ENCODE data around the gene CABCOCO1.

GRCh38 chr10:61669161-61669725 lies 6.5 kb downstream of the CABCOCO1 start:
- TF ChIP-seq NFE2L2 (IDR thresholded peaks at IDR 0.05; ENCODE audit: low read length), result no peak
- TF ChIP-seq, protein P1, sequence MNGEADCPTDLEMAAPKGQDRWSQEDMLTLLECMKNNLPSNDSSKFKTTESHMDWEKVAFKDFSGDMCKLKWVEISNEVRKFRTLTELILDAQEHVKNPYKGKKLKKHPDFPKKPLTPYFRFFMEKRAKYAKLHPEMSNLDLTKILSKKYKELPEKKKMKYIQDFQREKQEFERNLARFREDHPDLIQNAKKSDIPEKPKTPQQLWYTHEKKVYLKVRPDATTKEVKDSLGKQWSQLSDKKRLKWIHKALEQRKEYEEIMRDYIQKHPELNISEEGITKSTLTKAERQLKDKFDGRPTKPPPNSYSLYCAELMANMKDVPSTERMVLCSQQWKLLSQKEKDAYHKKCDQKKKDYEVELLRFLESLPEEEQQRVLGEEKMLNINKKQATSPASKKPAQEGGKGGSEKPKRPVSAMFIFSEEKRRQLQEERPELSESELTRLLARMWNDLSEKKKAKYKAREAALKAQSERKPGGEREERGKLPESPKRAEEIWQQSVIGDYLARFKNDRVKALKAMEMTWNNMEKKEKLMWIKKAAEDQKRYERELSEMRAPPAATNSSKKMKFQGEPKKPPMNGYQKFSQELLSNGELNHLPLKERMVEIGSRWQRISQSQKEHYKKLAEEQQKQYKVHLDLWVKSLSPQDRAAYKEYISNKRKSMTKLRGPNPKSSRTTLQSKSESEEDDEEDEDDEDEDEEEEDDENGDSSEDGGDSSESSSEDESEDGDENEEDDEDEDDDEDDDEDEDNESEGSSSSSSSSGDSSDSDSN (CRISPR knock-in tag; IDR thresholded peaks at IDR 0.05), result no peak
- no peak for TF ChIP-seq ZNF513 (CRISPR knock-in tag; conservative IDR thresholded peaks at IDR 0.05)
- no peak for TF ChIP-seq CTCF (CRISPR knock-in tag; IDR thresholded peaks at IDR 0.05)
- TF ChIP-seq, protein P2, sequence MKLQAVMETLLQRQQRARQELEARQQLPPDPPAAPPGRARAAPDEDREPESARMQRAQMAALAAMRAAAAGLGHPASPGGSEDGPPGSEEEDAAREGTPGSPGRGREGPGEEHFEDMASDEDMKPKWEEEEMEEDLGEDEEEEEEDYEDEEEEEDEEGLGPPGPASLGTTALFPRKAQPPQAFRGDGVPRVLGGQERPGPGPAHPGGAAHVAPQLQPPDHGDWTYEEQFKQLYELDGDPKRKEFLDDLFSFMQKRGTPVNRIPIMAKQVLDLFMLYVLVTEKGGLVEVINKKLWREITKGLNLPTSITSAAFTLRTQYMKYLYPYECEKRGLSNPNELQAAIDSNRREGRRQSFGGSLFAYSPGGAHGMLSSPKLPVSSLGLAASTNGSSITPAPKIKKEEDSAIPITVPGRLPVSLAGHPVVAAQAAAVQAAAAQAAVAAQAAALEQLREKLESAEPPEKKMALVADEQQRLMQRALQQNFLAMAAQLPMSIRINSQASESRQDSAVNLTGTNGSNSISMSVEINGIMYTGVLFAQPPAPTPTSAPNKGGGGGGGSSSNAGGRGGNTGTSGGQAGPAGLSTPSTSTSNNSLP (IDR thresholded peaks at IDR 0.05; ENCODE audit: low read depth, low read length), result no peak
- TF ChIP-seq KLF11 (CRISPR knock-in tag; IDR thresholded peaks at IDR 0.05), result no peak
- TF ChIP-seq, protein P3, sequence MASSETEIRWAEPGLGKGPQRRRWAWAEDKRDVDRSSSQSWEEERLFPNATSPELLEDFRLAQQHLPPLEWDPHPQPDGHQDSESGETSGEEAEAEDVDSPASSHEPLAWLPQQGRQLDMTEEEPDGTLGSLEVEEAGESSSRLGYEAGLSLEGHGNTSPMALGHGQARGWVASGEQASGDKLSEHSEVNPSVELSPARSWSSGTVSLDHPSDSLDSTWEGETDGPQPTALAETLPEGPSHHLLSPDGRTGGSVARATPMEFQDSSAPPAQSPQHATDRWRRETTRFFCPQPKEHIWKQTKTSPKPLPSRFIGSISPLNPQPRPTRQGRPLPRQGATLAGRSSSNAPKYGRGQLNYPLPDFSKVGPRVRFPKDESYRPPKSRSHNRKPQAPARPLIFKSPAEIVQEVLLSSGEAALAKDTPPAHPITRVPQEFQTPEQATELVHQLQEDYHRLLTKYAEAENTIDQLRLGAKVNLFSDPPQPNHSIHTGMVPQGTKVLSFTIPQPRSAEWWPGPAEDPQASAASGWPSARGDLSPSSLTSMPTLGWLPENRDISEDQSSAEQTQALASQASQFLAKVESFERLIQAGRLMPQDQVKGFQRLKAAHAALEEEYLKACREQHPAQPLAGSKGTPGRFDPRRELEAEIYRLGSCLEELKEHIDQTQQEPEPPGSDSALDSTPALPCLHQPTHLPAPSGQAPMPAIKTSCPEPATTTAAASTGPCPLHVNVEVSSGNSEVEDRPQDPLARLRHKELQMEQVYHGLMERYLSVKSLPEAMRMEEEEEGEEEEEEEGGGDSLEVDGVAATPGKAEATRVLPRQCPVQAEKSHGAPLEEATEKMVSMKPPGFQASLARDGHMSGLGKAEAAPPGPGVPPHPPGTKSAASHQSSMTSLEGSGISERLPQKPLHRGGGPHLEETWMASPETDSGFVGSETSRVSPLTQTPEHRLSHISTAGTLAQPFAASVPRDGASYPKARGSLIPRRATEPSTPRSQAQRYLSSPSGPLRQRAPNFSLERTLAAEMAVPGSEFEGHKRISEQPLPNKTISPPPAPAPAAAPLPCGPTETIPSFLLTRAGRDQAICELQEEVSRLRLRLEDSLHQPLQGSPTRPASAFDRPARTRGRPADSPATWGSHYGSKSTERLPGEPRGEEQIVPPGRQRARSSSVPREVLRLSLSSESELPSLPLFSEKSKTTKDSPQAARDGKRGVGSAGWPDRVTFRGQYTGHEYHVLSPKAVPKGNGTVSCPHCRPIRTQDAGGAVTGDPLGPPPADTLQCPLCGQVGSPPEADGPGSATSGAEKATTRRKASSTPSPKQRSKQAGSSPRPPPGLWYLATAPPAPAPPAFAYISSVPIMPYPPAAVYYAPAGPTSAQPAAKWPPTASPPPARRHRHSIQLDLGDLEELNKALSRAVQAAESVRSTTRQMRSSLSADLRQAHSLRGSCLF (CRISPR knock-in tag; IDR thresholded peaks at IDR 0.05; ENCODE audit: borderline replicate concordance), result no peak
- no peak for TF ChIP-seq NFRKB (IDR thresholded peaks at IDR 0.05)
- no peak for TF ChIP-seq MAX (IDR thresholded peaks at IDR 0.05)
- TF ChIP-seq KDM1A (CRISPR knock-in tag; IDR thresholded peaks at IDR 0.05), result no peak
- TF ChIP-seq ZBTB10 (CRISPR knock-in tag; IDR thresholded peaks at IDR 0.05; ENCODE audit: borderline replicate concordance), result no peak
- TF ChIP-seq ELF4 (CRISPR knock-in tag; IDR thresholded peaks at IDR 0.05; ENCODE audit: borderline replicate concordance), result no peak
- TF ChIP-seq SMC3 (IDR thresholded peaks at IDR 0.05; ENCODE audit: low read length), result no peak

Data from HepG2 (cell line).